ENCODE results near the gene KLHL29. TPM values are rescaled to one million over a fixed set of nuclear protein-coding genes. Genes with fewer than 3 reads are reported as not detected.

Gene KLHL29
- total RNA-seq, 1 donor from 2014 or later, result 5.0 TPM

DNA sequence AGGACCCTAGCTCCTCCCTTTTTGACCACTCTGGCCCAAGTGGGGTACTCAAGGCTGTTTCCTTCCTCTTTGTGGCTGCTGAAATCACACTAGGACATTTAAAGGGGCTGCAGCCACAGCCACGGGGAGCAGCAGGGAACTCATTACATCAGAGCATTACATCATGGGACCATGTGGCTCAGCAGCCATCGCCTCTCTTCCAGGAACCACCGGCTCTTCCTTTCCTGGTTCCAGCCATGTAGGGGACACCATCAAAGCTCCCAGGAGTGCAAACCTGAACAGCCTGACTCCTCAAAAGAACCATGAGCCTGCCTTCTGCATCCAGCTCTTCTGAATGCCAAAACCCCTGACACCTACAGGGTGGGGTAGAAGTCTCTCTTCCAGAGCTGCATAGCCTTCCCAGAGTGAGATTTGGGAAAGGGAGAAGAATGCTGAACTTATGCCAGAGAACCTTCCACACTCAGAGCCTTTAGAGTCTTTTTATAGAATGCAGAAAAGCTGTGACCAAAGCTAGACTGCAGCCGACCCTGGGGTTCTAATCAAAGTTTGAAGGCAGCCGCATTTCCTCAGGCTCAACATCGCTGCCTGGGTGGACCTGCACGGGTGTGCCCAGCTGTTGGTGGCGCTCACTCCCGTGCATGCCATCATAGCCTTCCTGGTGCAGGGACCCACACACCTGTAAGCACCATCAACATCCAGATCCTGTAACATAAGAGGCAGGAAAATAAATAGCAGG is 121.7 kb downstream of the KLHL29 start:
- H3K4me1 Mint-ChIP-seq (ENCODE audit: unreplicated experiment), result peaks cover 8% of the 10 kb centered on the region
- no peak overlapping the region for H3K27ac Mint-ChIP-seq (ENCODE audit: unreplicated experiment)
- H3K27me3 Mint-ChIP-seq (ENCODE audit: unreplicated experiment), result peaks cover 2% of the 10 kb centered on the region
- H3K4me3 Mint-ChIP-seq (ENCODE audit: unreplicated experiment), result no peak overlapping the region
- TF ChIP-seq, protein P1, sequence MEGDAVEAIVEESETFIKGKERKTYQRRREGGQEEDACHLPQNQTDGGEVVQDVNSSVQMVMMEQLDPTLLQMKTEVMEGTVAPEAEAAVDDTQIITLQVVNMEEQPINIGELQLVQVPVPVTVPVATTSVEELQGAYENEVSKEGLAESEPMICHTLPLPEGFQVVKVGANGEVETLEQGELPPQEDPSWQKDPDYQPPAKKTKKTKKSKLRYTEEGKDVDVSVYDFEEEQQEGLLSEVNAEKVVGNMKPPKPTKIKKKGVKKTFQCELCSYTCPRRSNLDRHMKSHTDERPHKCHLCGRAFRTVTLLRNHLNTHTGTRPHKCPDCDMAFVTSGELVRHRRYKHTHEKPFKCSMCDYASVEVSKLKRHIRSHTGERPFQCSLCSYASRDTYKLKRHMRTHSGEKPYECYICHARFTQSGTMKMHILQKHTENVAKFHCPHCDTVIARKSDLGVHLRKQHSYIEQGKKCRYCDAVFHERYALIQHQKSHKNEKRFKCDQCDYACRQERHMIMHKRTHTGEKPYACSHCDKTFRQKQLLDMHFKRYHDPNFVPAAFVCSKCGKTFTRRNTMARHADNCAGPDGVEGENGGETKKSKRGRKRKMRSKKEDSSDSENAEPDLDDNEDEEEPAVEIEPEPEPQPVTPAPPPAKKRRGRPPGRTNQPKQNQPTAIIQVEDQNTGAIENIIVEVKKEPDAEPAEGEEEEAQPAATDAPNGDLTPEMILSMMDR (IDR thresholded peaks at IDR 0.05), result no peak
- no peaks in the 10 kb centered on the region for H3K36me3 Mint-ChIP-seq (ENCODE audit: unreplicated experiment)
- no peak for DNase-seq (ENCODE audit: extremely low spot score, unreplicated experiment)
- no peaks in the 10 kb centered on the region for H3K9me3 Mint-ChIP-seq (ENCODE audit: unreplicated experiment)

DNA sequence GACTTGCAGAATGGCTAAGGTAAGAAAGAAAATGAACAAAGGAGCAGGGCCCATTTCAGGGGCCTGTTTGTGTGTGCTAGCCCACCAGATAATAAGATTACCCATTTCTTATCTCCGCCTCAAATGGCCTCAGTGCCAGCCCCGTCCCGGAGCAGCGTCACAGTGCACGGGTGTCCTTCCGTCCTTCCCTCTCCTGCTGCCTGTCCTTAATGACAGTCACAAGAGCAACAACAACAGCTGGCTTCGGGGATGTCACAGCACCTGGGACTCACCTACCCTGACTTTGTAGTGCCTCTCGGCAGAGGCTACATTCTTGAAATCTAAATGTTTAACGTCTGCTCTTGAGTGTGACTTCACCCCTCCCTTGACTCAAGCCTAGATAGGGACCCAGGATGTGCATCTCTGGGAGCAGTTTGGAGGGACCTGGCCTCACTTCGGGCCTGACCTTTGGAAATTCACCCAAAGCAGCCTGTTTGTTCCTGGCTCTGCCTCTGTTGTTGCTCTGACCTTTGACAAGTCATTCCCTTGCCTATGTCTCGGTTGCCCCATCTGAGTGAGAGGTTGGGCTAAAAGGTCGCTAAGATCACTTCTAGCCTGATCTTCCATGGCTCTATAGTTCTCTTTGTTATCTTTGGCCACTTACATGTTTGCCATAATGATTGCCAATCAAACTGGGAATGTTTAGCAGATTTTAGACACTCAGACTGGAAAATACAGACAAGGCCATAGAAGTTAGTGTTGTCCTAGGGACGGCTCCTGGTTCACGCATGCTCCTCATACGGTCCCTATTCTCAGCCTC is 122.5 kb downstream of the KLHL29 start:
- Mint-ChIP-seq H3K36me3 (ENCODE audit: unreplicated experiment) (no peaks in the 10 kb centered on the region), H3K9me3 (ENCODE audit: unreplicated experiment) (no peaks in the 10 kb centered on the region), H3K4me3 (ENCODE audit: unreplicated experiment) (no peak overlapping the region), H3K27ac (ENCODE audit: unreplicated experiment) (no peak overlapping the region), H3K27me3 (ENCODE audit: unreplicated experiment) (peaks cover 5% of the 10 kb centered on the region), H3K4me1 (ENCODE audit: unreplicated experiment) (peaks cover 3% of the 10 kb centered on the region)
- no peak for DNase-seq (ENCODE audit: extremely low spot score, unreplicated experiment)
- TF ChIP-seq, protein P1 (IDR thresholded peaks at IDR 0.05), result no peak

DNA sequence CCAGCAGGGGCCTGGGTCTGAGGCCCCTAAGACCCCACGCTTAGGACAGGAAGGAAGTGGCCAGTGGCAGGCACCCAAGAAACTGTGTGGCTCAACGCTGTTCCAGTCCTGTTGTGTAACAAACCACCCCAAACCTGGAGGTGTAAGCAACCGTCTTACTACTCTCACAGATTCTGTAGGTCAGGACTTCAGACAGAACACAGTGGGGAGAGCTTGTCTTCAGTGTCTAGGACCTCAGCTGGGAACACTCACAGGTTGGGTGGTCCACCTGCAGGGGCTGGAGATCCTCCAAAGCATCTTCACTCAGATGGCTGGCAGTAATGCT is 123.0 kb downstream of the KLHL29 start:
- no peak for DNase-seq (ENCODE audit: extremely low spot score, unreplicated experiment)
- Mint-ChIP-seq H3K27me3 (ENCODE audit: unreplicated experiment) (peaks cover 9% of the 10 kb centered on the region), H3K4me3 (ENCODE audit: unreplicated experiment) (no peak overlapping the region), H3K9me3 (ENCODE audit: unreplicated experiment) (no peaks in the 10 kb centered on the region), H3K27ac (ENCODE audit: unreplicated experiment) (no peak overlapping the region), H3K4me1 (ENCODE audit: unreplicated experiment) (peaks cover 2% of the 10 kb centered on the region), H3K36me3 (ENCODE audit: unreplicated experiment) (no peaks in the 10 kb centered on the region)
- TF ChIP-seq, protein P1 (IDR thresholded peaks at IDR 0.05), result no peak

DNA sequence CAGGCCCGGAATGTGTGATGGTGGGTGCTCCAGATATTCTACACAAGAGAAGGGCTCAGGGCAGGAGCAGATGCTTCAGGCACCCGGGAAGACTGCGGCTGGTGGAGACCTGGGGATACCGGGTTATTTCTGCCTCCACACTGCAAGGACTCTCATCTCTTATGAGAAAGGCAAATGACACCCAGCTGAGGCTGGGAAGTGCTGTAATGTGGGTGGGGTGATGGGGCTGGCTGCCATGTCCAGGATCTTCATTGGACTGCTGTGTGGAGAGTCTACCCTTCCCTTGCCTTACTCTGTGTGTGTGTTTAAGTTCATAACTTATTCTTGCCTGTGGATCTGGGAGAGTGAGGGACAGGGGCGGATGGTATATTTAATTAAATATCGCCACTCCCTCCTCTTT is 124.1 kb downstream of the KLHL29 start:
- H3K27me3 Mint-ChIP-seq (ENCODE audit: unreplicated experiment), result peaks cover 14% of the 10 kb centered on the region
- no peak overlapping the region for H3K4me3 Mint-ChIP-seq (ENCODE audit: unreplicated experiment)
- no peaks in the 10 kb centered on the region for H3K9me3 Mint-ChIP-seq (ENCODE audit: unreplicated experiment)
- no peaks in the 10 kb centered on the region for H3K36me3 Mint-ChIP-seq (ENCODE audit: unreplicated experiment)
- TF ChIP-seq, protein P1 (IDR thresholded peaks at IDR 0.05), result no peak
- no peaks in the 10 kb centered on the region for H3K4me1 Mint-ChIP-seq (ENCODE audit: unreplicated experiment)
- no peak overlapping the region for H3K27ac Mint-ChIP-seq (ENCODE audit: unreplicated experiment)
- DNase-seq (ENCODE audit: extremely low spot score, unreplicated experiment), result no peak

DNA sequence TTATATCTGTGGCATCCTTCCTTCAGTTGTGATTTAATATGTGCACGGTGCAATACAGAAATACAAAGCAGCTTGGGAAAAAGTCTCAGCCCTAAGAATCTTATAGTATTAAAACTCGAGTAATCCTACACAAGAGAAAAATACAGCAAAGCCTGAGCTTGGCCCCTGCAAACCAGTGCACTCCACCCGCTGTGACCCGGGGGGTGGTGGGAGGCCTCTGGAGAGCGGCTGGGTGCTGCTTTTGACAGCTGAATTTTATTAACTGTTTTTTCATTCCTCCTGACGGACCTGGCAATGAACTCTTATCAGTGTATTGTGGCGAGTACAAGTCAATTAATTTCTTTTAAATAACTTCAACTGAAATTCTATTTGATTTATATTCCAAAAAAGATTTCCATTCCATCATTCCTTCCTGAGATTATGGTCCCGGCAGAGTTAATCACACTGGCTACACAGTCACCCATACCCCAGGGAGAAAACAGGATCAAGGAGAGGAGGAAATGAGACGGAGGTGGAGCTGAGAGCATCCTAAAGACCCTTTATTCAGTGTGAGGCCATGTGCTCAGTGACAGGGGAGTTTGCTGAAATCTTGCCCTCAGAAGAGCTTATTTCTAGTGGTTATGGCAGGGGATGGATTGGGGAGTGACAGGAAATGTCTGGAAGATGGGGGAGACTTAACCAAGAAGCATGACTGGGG is 124.8 kb downstream of the KLHL29 start:
- peaks cover 19% of the 10 kb centered on the region for H3K27me3 Mint-ChIP-seq (ENCODE audit: unreplicated experiment)
- H3K36me3 Mint-ChIP-seq (ENCODE audit: unreplicated experiment), result no peaks in the 10 kb centered on the region
- H3K4me3 Mint-ChIP-seq (ENCODE audit: unreplicated experiment), result no peak overlapping the region
- no peaks in the 10 kb centered on the region for H3K4me1 Mint-ChIP-seq (ENCODE audit: unreplicated experiment)
- no peak for DNase-seq (ENCODE audit: extremely low spot score, unreplicated experiment)
- H3K9me3 Mint-ChIP-seq (ENCODE audit: unreplicated experiment), result no peaks in the 10 kb centered on the region
- no peak overlapping the region for H3K27ac Mint-ChIP-seq (ENCODE audit: unreplicated experiment)
- TF ChIP-seq, protein P1 (IDR thresholded peaks at IDR 0.05), result no peak
